Transverse colon (tissue), 4 donors: ENCODE data around the gene MC1R. TPM values are rescaled to one million over a fixed set of nuclear protein-coding genes. Genes with fewer than 3 reads are reported as not detected.
"Not testable (repeated sequence)": the region's sequence is repeated elsewhere in the genome, so short reads cannot be mapped to it uniquely, and the experiment has no call there.

Experiments used
- DNase-seq: peaks from one replicate; pipeline ENCODE4 v3.0.0-alpha.2; 2019
- H3K27ac ChIP-seq, 4 donors: fragments of 200-600 bp; sonication (generic); 2 replicates each; pipeline ENCODE4 v1.5.1; 2016 to 2018; ENCODE audit warnings: inconsistent platforms in 4 of 4
- H3K27me3 ChIP-seq: fragments of 200-600 bp; sonication (generic); 2 replicates; pipeline ENCODE4 v1.5.1; 2017; ENCODE audit warnings: inconsistent platforms
- H3K36me3 ChIP-seq, 4 donors: fragments of 200-600 bp; sonication (generic); 2 replicates each; pipeline ENCODE4 v1.5.1; 2017 to 2019; ENCODE audit warnings: inconsistent platforms in 4 of 4
- H3K4me1 ChIP-seq, 4 donors: fragments of 200-600 bp; sonication (generic); 2 replicates each; pipeline ENCODE4 v1.5.1; 2017 to 2020; ENCODE audit warnings: inconsistent platforms in 4 of 4
- H3K4me3 ChIP-seq, 4 donors: fragments of 200-600 bp; sonication (generic); 1 replicate in 1 of 4; 2 replicates in 3 of 4; pipeline versions ENCODE4 v1.5.1 to v1.6.1; 2017 to 2019; ENCODE audit warnings: inconsistent platforms in 4 of 4
- H3K9me3 ChIP-seq, 2 donors: fragments of 200-600 bp; sonication (generic); 2 replicates each; pipeline ENCODE4 v1.5.1; 2017 to 2019; ENCODE audit warnings: inconsistent platforms in 2 of 2
- EP300 ChIP-seq: sonication (generic); formaldehyde crosslinking; IDR thresholded peaks from one replicate; pipeline ENCODE4 v1.6.1; 2017; ENCODE audit warnings: antibody characterized with exemption, low read depth
- POLR2A ChIP-seq: fragments of 450-650 bp; IDR thresholded peaks from one replicate; pipeline ENCODE4 v1.6.1; 2016; ENCODE audit warnings: antibody characterized with exemption, mild to moderate bottlenecking, moderate library complexity
- POLR2AphosphoS5 ChIP-seq, 3 donors: sonication (generic); formaldehyde crosslinking; IDR thresholded peaks; one replicate each; pipeline ENCODE4 v1.6.1; 2016; ENCODE audit warnings: antibody characterized with exemption in 3 of 3
- WGBS, 2 donors: methylation state at CpG; one replicate each; pipeline ENCODE4 v1.1.5; 2018; ENCODE audit warnings: low coverage in 1 of 2; 5-methylcytosine and 5-hydroxymethylcytosine counted together
- in situ Hi-C, 4 donors: fragments of 200-750 bp; cut with MboI; loops; one replicate each; pipeline versions ENCODE4 v1.15.0 to v1.15.1; 2017; ENCODE audit warnings: low sequenced_read_pairs in 3 of 4, low pct_ligation_motif_present in 1 of 4, low pct_unique_long_range_greater_than_20kb in 1 of 4
- intact Hi-C: fragments of 100-400 bp; cut with DNase I; formaldehyde crosslinking; loops from one replicate; pipeline ENCODE4 v1.15.1; 2023; ENCODE audit warnings: low total_unique reads
- total RNA-seq, 4 donors: library from RNA; depleted of rRNA; stranded (reverse); fragments of >200 nt; gene quantifications; one replicate each; pipeline ENCODE4 v1.1.0, GENCODE V29; 2016
- TF ChIP-seq, protein P1 (sequence below), 5 experiments: fragments of 200-600 bp in 3 of 5; fragments of 450-650 bp in 2 of 5; sonication (generic) in 3 of 5; IDR thresholded peaks; 1 replicate in 2 of 5; 2 replicates in 3 of 5; pipeline ENCODE4 v1.5.1; 2016 to 2017; ENCODE audit warnings: antibody characterized with exemption in 5 of 5, inconsistent platforms in 3 of 5, mild to moderate bottlenecking in 2 of 5, moderate library complexity in 1 of 5

MC1R gene
- total RNA-seq, 4 donors from 2014 or later, result 2.9 to 7.2 (median 6.7) TPM

DNA sequence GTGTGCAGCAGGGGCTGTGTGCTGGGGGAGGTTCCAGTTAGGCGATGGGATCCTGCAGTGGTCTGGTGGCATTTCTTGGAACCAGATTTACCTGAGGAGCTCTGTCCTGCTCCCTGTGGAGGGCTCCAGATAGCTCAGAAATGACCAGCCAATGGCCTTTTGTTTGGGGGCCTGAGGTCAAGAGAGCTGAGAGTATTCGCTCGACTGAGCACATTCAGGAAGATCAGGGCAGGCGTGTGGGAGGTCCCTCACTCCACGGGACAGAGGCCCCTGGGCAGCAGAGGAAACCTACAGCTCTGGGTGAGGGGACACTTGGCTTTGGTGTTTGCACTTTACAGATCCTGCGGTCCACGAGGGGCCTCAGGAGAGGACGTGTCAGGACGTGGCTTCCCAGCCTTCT lies 48.1 kb downstream of the MC1R start:
- no peaks in the 10 kb centered on the region for H3K27me3 ChIP-seq
- H3K4me1 ChIP-seq, result peaks cover 0 to 11% (median 10%) of the 10 kb centered on the region in 4 donors
- H3K9me3 ChIP-seq, result no peaks in the 10 kb centered on the region
- H3K36me3 ChIP-seq, result no peaks in the 10 kb centered on the region
- in situ Hi-C loops, result no loop called here
- H3K4me3 ChIP-seq, result no peak overlapping the region
- DNase-seq, result no peak
- no peak overlapping the region for H3K27ac ChIP-seq
- TF ChIP-seq POLR2AphosphoS5 (IDR thresholded peaks at IDR 0.05) (no peak), EP300 (no peak), POLR2A (no peak)
- TF ChIP-seq, protein P1, sequence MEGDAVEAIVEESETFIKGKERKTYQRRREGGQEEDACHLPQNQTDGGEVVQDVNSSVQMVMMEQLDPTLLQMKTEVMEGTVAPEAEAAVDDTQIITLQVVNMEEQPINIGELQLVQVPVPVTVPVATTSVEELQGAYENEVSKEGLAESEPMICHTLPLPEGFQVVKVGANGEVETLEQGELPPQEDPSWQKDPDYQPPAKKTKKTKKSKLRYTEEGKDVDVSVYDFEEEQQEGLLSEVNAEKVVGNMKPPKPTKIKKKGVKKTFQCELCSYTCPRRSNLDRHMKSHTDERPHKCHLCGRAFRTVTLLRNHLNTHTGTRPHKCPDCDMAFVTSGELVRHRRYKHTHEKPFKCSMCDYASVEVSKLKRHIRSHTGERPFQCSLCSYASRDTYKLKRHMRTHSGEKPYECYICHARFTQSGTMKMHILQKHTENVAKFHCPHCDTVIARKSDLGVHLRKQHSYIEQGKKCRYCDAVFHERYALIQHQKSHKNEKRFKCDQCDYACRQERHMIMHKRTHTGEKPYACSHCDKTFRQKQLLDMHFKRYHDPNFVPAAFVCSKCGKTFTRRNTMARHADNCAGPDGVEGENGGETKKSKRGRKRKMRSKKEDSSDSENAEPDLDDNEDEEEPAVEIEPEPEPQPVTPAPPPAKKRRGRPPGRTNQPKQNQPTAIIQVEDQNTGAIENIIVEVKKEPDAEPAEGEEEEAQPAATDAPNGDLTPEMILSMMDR (IDR thresholded peaks at IDR 0.05), result no peak
- WGBS, 2 donors, result 86% methylated on average over 9 of the region's 9 CpGs; no CpG with 5 or more reads in 1 of the 2 donors
- intact Hi-C loops, result no loop called here

DNA sequence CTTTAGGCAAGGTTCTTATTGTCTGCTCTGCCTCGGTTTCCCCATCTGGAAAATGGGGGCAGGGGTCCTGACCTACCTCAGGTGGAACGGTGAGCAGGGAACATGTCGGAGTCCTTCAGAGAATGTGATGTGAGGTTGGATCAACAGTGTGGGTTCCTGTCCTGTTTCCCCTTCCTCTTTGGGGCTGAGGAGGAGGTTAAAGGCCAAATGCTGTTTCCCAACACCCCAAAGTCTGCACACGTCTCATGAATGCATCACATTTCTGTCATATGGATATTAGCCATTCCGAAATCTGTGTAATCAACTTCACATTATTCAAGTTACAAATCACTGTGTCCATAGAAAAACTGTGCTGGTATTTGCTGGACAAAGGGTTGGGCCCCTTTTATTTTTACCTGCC lies 48.8 kb downstream of the MC1R start:
- DNase-seq, H3K27me3 ChIP-seq, H3K27ac ChIP-seq, H3K9me3 ChIP-seq, H3K4me3 ChIP-seq, in situ Hi-C loops, H3K36me3 ChIP-seq, intact Hi-C loops: not testable (repeated sequence)
- 88% methylated on average over 5 of the region's 5 CpGs; no CpG with 5 or more reads in 1 of the 2 donors for WGBS, 2 donors
- peaks cover 0 to 14% (median 13%) of the 10 kb centered on the region in 4 donors for H3K4me1 ChIP-seq

DNA sequence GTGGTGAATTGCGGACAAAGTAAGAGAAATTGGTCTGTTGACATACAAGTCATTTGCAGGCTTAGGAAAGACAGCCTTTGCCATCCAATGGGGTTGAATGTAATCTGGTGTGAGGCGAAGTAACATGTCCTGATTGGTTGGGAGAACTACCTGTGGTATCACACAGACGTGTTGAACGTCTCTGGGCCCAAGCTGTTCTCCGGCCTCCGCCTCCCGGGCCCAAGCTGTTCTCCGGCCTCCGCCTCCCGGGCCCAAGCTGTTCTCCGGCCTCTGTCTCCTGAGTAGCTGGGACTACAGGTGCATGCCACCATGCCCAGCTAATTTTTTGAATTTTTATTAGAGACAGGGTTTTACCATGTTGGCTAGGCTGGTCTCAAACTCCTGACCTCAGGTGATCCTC lies 49.4 kb downstream of the MC1R start:
- H3K4me3 ChIP-seq, in situ Hi-C loops, DNase-seq, intact Hi-C loops, H3K27me3 ChIP-seq, H3K36me3 ChIP-seq, H3K9me3 ChIP-seq, H3K27ac ChIP-seq: not testable (repeated sequence)
- 87% methylated on average over 11 of the region's 11 CpGs; no CpG with 5 or more reads in 1 of the 2 donors for WGBS, 2 donors
- peaks cover 0 to 15% (median 13%) of the 10 kb centered on the region in 4 donors for H3K4me1 ChIP-seq

DNA sequence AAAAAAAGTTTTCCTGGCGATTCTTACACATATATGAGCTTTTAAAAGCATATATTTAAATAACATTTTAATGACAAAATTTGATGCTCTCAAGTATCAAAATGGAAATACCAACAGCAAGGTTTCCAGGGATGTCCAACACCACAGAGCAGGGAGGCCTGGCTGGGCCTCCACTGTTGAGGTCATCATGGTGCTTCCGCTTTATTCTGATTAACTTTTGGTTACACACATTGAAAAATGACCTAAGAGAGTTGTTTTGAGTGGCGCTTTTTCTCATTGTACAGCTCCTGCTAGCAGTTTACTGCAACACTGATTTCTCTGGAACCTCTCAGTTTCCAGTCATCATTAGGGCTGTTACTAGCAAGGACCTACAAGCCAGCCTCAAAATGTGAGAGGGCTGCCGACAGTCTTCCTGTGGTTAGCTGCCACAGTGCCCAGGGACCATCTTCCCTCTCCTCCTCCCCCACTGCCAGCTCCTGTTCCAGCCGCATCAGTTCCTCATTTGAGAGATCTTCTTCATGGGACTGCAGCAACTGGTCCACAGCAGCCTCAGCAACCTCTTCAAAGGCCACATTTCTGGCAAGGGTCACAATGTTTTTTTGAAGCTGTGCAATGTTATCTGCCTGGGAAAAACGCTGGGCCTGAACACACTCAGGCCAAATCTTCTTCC lies 51.2 kb downstream of the MC1R start:
- 76 to 86% methylated on average over 3 to 6 of the region's 6 CpGs for WGBS, 2 donors
- H3K27ac ChIP-seq, result no peak overlapping the region
- intact Hi-C loops, result no loop called here
- no peak overlapping the region for H3K4me3 ChIP-seq
- peaks cover 0 to 31% (median 27%) of the 10 kb centered on the region in 4 donors for H3K4me1 ChIP-seq
- DNase-seq, result no peak
- H3K36me3 ChIP-seq, result no peaks in the 10 kb centered on the region
- no peak for TF ChIP-seq POLR2A
- no peak for TF ChIP-seq EP300
- TF ChIP-seq, protein P1 (IDR thresholded peaks at IDR 0.05), result no peak
- no peak for TF ChIP-seq POLR2AphosphoS5 (IDR thresholded peaks at IDR 0.05)
- in situ Hi-C loops, result no loop called here
- H3K27me3 ChIP-seq, result no peaks in the 10 kb centered on the region
- H3K9me3 ChIP-seq, result no peaks in the 10 kb centered on the region

Other genes starting within 250 kb of the MC1R start
- 100 to 1,000 TPM in 1 of 4 donors, 10 to 100 TPM in 3; 69.6 to 304 (median 74.2) TPM for gene CDK10, start 232.2 kb upstream of the MC1R start, total RNA-seq
- gene SPATA2L, start 217.2 kb upstream of the MC1R start, total RNA-seq, result 10 to 100 TPM; 30.8 to 83.0 (median 60.6) TPM
- gene VPS9D1, start 198.0 kb upstream of the MC1R start, total RNA-seq, result 10 to 100 TPM; 13.1 to 54.6 (median 18.8) TPM
- 100 to 1,000 TPM in 2 of 4 donors, 10 to 100 TPM in 2; 43.4 to 265 (median 145) TPM for gene ZNF276, start 197.3 kb upstream of the MC1R start, total RNA-seq
- 10 to 100 TPM in 2 of 4 donors, 1 to 10 TPM in 2; 2.9 to 78.0 (median 9.7) TPM for gene FANCA, start 102.2 kb upstream of the MC1R start, total RNA-seq
- gene SPIRE2, start 90.4 kb upstream of the MC1R start, total RNA-seq, result 100 to 1,000 TPM in 3 of 4 donors, 10 to 100 TPM in 1; 79.6 to 190 (median 131) TPM
- gene TCF25, start 45.3 kb upstream of the MC1R start, total RNA-seq, result 100 to 1,000 TPM; 202 to 648 (median 354) TPM
- 10 to 100 TPM in 1 of 4 donors, 1 to 10 TPM in 3; 2.4 to 12.7 (median 4.6) TPM for gene TUBB3, start 4.5 kb downstream of the MC1R start, total RNA-seq
- 10 to 100 TPM; 54.8 to 96.7 (median 78.1) TPM for gene DEF8, start 29.9 kb downstream of the MC1R start, total RNA-seq
- 10 to 100 TPM in 3 of 4 donors, 1 to 10 TPM in 1; 6.8 to 33.7 (median 14.2) TPM for gene DBNDD1, start 100.6 kb downstream of the MC1R start, total RNA-seq
- not detected for gene PRDM7, start 158.5 kb downstream of the MC1R start, total RNA-seq